ENCODE results near the gene PPP4R4. TPM values are rescaled to one million over a fixed set of nuclear protein-coding genes. Genes with fewer than 3 reads are reported as not detected.

Gene PPP4R4
- total and polyA plus RNA-seq, 10 donors: 0.05 to 0.94 (median 0.13) TPM; not detected in 3

GRCh38 chr14:94162466-94162865 is 11.7 kb upstream of the PPP4R4 start:
- Histone ChIP-seq H3K9me3 (no peaks in the 10 kb centered on the region), H3K27ac (no peak overlapping the region), H3K4me3 (no peak overlapping the region), H3K4me1 (peaks cover 0 to 30% (median 3%) of the 10 kb centered on the region in 6 donors), H3K36me3 (no peaks in the 10 kb centered on the region), H3K27me3 (replicated peaks in 1 of 7) (peaks cover 0 to 39% (median 5%) of the 10 kb centered on the region in 7 donors)
- no peak for TF ChIP-seq POLR2A (IDR thresholded peaks at IDR 0.05)
- no peak for TF ChIP-seq POLR2AphosphoS5 (IDR thresholded peaks at IDR 0.05)
- TF ChIP-seq CTCF (IDR thresholded peaks at IDR 0.05 in 8 of 11, conservative IDR thresholded peaks at IDR 0.05 in 3 of 11): no peak
- no peak for DNase-seq
- intact Hi-C loops (cut with DNase I; ENCODE audit: low total_unique reads): no loop called here
- WGBS, 5 donors: 81 to 93% (median 85%) methylated on average over 5 of the region's 5 CpGs

GRCh38 chr14:94163796-94164195 is 10.3 kb upstream of the PPP4R4 start:
- DNase-seq: no peak
- intact Hi-C loops (cut with DNase I; ENCODE audit: low total_unique reads): no loop called here
- H3K27ac ChIP-seq: no peak overlapping the region
- no peak overlapping the region for H3K4me3 ChIP-seq
- H3K9me3 ChIP-seq: no peaks in the 10 kb centered on the region
- peaks cover 0 to 26% (median 0%) of the 10 kb centered on the region in 7 donors for H3K27me3 ChIP-seq (replicated peaks in 1 of 7)
- no peaks in the 10 kb centered on the region for H3K36me3 ChIP-seq
- TF ChIP-seq CTCF (IDR thresholded peaks at IDR 0.05 in 8 of 11, conservative IDR thresholded peaks at IDR 0.05 in 3 of 11) (no peak), POLR2A (IDR thresholded peaks at IDR 0.05) (no peak), POLR2AphosphoS5 (IDR thresholded peaks at IDR 0.05) (no peak)
- WGBS, 5 donors: 52 to 60% (median 58%) methylated on average over 5 of the region's 5 CpGs
- H3K4me1 ChIP-seq: peaks cover 0 to 26% (median 3%) of the 10 kb centered on the region in 6 donors

GRCh38 chr14:94164685-94165431 is 9.3 kb upstream of the PPP4R4 start:
- Histone ChIP-seq H3K9me3 (no peaks in the 10 kb centered on the region), H3K27ac (no peak overlapping the region), H3K4me3 (no peak overlapping the region), H3K4me1 (peaks cover 0 to 26% (median 3%) of the 10 kb centered on the region in 6 donors), H3K27me3 (replicated peaks in 1 of 7) (peaks cover 0 to 23% (median 0%) of the 10 kb centered on the region in 7 donors), H3K36me3 (no peaks in the 10 kb centered on the region)
- intact Hi-C loops (cut with DNase I; ENCODE audit: low total_unique reads): no loop called here
- TF ChIP-seq POLR2AphosphoS5 (IDR thresholded peaks at IDR 0.05) (no peak), CTCF (IDR thresholded peaks at IDR 0.05 in 8 of 11, conservative IDR thresholded peaks at IDR 0.05 in 3 of 11) (no peak), POLR2A (IDR thresholded peaks at IDR 0.05) (no peak)
- WGBS, 5 donors: 58 to 61% (median 60%) methylated on average over 26 of the region's 26 CpGs
- no peak for DNase-seq

- no peak for DNase-seq
- TF ChIP-seq CTCF (IDR thresholded peaks at IDR 0.05 in 8 of 11, conservative IDR thresholded peaks at IDR 0.05 in 3 of 11) (no peak), POLR2AphosphoS5 (IDR thresholded peaks at IDR 0.05) (no peak), POLR2A (IDR thresholded peaks at IDR 0.05) (no peak)
- no peaks in the 10 kb centered on the region for H3K9me3 ChIP-seq
- intact Hi-C loops (cut with DNase I; ENCODE audit: low total_unique reads): no loop called here
- 81 to 91% (median 87%) methylated on average over 3 of the region's 3 CpGs for WGBS, 5 donors
- H3K27ac ChIP-seq: no peak overlapping the region
- H3K4me3 ChIP-seq: no peak overlapping the region
- H3K27me3 ChIP-seq (replicated peaks in 1 of 7): peaks cover 0 to 25% (median 0%) of the 10 kb centered on the region in 7 donors
- H3K4me1 ChIP-seq: peaks cover 0 to 25% (median 3%) of the 10 kb centered on the region in 6 donors
- no peaks in the 10 kb centered on the region for H3K36me3 ChIP-seq
Observed at GRCh38 chr14:94165744-94166143, 8.4 kb upstream of the PPP4R4 start.

All from spleen (tissue), 11 donors.